Measurements from ENCODE around the gene PJVK. TPM values are rescaled to one million over a fixed set of nuclear protein-coding genes. Genes with fewer than 3 reads are reported as not detected.

PJVK gene
- total and polyA plus RNA-seq, 2 of the 4 experiments (the other 2 are of a cell fraction): 0.72 to 2.4 TPM

DNA sequence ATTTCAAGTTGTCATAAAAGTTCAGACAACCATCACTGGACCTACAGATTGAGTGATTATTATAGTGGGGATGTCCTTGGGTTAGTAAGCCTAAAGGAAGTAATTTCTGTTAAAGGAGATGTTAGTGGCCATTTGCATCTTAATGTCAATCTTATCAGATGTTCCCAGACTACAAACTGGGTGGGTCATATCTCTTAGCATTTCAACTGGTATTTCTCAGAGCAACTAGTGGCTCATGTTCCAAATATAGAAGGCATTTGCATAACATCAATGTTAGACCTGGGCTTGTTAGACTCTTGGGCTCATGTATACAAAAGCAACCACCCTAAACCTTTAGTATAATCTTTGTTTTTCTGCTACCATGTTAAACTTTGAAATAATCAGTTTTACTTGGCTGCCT, 47.0 kb downstream of the PJVK start:
- dilution Hi-C loops (cut with HindIII; ENCODE audit: low sequenced_read_pairs, unreplicated experiment) (no loop called here), intact Hi-C loops (cut with micrococcal nuclease) (no loop called here), in situ Hi-C loops (cut with MboI; ENCODE audit: low sequenced_read_pairs) (no loop called here)
- Histone ChIP-seq H3K4me1 (ENCODE audit: control insufficient read depth, insufficient read depth, low read length) (no peaks in the 10 kb centered on the region), H2AFZ (replicated peaks; ENCODE audit: low read length, poor library complexity) (no peak overlapping the region), H2BK15ac (ENCODE audit: low read depth, low read length) (no peak overlapping the region), H2AK9ac (replicated peaks; ENCODE audit: low read depth, low read length, poor library complexity) (no peak overlapping the region), H3K9ac (ENCODE audit: low read depth, low read length) (no peak overlapping the region), H2BK20ac (ENCODE audit: low read depth, low read length) (no peak overlapping the region), H4K20me1 (ENCODE audit: insufficient read depth, low read length) (no peaks in the 10 kb centered on the region), H3K79me1 (ENCODE audit: low read depth in 1 of 2, low read length in 2 of 2) (peaks cover 4 to 8% of the 10 kb centered on the region in 2 experiments; a peak in 2 of 4 replicates), H3K4me3 (ENCODE audit: insufficient read depth, low read depth, low read length) (no peak overlapping the region), H2BK5ac (ENCODE audit: low read depth, low read length, poor library complexity, severe bottlenecking) (no peak overlapping the region), H3K56ac (ENCODE audit: extremely low read depth, insufficient read depth, low read length) (no peak overlapping the region), H3K27me3 (ENCODE audit: control insufficient read depth, insufficient read depth, low read length) (no peaks in the 10 kb centered on the region), H3K23ac (ENCODE audit: low read depth, low read length) (no peak overlapping the region), H2AK5ac (ENCODE audit: low read depth, low read length) (no peak overlapping the region), H3K4ac (ENCODE audit: low read depth, low read length) (no peak overlapping the region), H3K36me3 (ENCODE audit: control insufficient read depth, insufficient read depth, low read length) (peaks cover 30% of the 10 kb centered on the region), H2BK120ac (ENCODE audit: low read depth, low read length) (no peak overlapping the region), H4K5ac (ENCODE audit: low read depth, low read length) (no peak overlapping the region), H3K9me1 (ENCODE audit: insufficient read depth, low read length) (peaks cover 4% of the 10 kb centered on the region; the same call in 1 of the 2 replicates), H3K14ac (replicated peaks; ENCODE audit: low read depth, low read length) (no peak overlapping the region), H3K4me2 (ENCODE audit: low read depth, low read length) (no peak overlapping the region), H4K91ac (ENCODE audit: insufficient read depth, low read depth, low read length) (no peak overlapping the region), H4K8ac (ENCODE audit: low read depth in 2 of 2, low read length in 2 of 2) (no peak overlapping the region), H3K18ac (ENCODE audit: low read depth, low read length) (no peak overlapping the region), H3K9me3 (ENCODE audit: control insufficient read depth, insufficient read depth, low read length) (no peaks in the 10 kb centered on the region), H3K27ac (ENCODE audit: insufficient read depth, low read length) (no peak overlapping the region)
- ChIA-PET CTCF (no interaction called here), POLR2A (ENCODE audit: unreplicated experiment) (no interaction called here)
- TF ChIP-seq CHD1 (IDR thresholded peaks at IDR 0.05; ENCODE audit: low read depth, low read length) (no peak), BHLHE40 (IDR thresholded peaks at IDR 0.05; ENCODE audit: low read depth, low read length) (no peak), RAD21 (IDR thresholded peaks at IDR 0.05; ENCODE audit: low read length) (no peak), SMC3 (IDR thresholded peaks at IDR 0.05; ENCODE audit: low read depth, low read length) (no peak), FOS (IDR thresholded peaks at IDR 0.05; ENCODE audit: low read depth, low read length) (no peak), NFE2L2 (IDR thresholded peaks at IDR 0.05; ENCODE audit: low read depth, low read length) (no peak), POLR2A (IDR thresholded peaks at IDR 0.05; ENCODE audit: low read depth, low read length) (no peak), RFX5 (IDR thresholded peaks at IDR 0.05; ENCODE audit: low read depth, low read length) (no peak)
- TF ChIP-seq, protein P1, sequence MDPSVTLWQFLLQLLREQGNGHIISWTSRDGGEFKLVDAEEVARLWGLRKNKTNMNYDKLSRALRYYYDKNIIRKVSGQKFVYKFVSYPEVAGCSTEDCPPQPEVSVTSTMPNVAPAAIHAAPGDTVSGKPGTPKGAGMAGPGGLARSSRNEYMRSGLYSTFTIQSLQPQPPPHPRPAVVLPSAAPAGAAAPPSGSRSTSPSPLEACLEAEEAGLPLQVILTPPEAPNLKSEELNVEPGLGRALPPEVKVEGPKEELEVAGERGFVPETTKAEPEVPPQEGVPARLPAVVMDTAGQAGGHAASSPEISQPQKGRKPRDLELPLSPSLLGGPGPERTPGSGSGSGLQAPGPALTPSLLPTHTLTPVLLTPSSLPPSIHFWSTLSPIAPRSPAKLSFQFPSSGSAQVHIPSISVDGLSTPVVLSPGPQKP (IDR thresholded peaks at IDR 0.05; ENCODE audit: borderline replicate concordance, low read depth, low read length): no peak
- TF ChIP-seq, protein P2, sequence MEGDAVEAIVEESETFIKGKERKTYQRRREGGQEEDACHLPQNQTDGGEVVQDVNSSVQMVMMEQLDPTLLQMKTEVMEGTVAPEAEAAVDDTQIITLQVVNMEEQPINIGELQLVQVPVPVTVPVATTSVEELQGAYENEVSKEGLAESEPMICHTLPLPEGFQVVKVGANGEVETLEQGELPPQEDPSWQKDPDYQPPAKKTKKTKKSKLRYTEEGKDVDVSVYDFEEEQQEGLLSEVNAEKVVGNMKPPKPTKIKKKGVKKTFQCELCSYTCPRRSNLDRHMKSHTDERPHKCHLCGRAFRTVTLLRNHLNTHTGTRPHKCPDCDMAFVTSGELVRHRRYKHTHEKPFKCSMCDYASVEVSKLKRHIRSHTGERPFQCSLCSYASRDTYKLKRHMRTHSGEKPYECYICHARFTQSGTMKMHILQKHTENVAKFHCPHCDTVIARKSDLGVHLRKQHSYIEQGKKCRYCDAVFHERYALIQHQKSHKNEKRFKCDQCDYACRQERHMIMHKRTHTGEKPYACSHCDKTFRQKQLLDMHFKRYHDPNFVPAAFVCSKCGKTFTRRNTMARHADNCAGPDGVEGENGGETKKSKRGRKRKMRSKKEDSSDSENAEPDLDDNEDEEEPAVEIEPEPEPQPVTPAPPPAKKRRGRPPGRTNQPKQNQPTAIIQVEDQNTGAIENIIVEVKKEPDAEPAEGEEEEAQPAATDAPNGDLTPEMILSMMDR (conservative IDR thresholded peaks at IDR 0.05; ENCODE audit: low read depth, low read length): no peak
- TF ChIP-seq, protein P3, sequence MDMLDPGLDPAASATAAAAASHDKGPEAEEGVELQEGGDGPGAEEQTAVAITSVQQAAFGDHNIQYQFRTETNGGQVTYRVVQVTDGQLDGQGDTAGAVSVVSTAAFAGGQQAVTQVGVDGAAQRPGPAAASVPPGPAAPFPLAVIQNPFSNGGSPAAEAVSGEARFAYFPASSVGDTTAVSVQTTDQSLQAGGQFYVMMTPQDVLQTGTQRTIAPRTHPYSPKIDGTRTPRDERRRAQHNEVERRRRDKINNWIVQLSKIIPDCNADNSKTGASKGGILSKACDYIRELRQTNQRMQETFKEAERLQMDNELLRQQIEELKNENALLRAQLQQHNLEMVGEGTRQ (IDR thresholded peaks at IDR 0.05; ENCODE audit: low read depth, low read length): no peak
- BruUV-seq (replicated peaks): no TSS peak
- DNase-seq: no peak
- no peak for ATAC-seq (ENCODE audit: low read depth)
